AG04450 (cell line): ENCODE data around the gene DIPK1C. TPM values are rescaled to one million over a fixed set of nuclear protein-coding genes. Genes with fewer than 3 reads are reported as not detected.

Experiments
- CTCF ChIA-PET: fragments of 300-600, 350-600 bp; formaldehyde crosslinking; extraction: SDS; loops from one replicate; lab custom pipeline; 2022; ENCODE audit warnings: antibody characterized with exemption, inconsistent platforms; lab: Charles Lee
- POLR2A ChIA-PET: fragments of 350-600 bp; formaldehyde crosslinking; extraction: SDS; loops from one replicate; lab custom pipeline; 2021; ENCODE audit warnings: antibody characterized with exemption, inconsistent platforms; lab: Yijun Ruan, JAX
- DNase-seq: peaks from one replicate; pipeline ENCODE4 v3.0.0-alpha.2; 2011; ENCODE audit warnings: low read depth, low spot score
- H3K27ac ChIP-seq: one replicate; pipeline ENCODE4 v1.5.1; 2012; ENCODE audit warnings: low read depth, low read length, control low read depth
- H3K27me3 ChIP-seq: one replicate; pipeline ENCODE4 v1.6.0; 2012; ENCODE audit warnings: low read length; ENCODE audit not compliant: control insufficient read depth, insufficient read depth
- H3K4me3 ChIP-seq: 2 replicates; pipeline ENCODE4 v1.5.1; 2011; ENCODE audit warnings: mild to moderate bottlenecking, low read depth, low read length, control low read depth
- H3K9me3 ChIP-seq: 2 replicates; pipeline ENCODE4 v1.5.1; 2012; ENCODE audit warnings: low read length; ENCODE audit not compliant: control insufficient read depth, insufficient read depth
- polyA plus RNA-seq: library from polyadenylated mRNA; depleted of rRNA; stranded (reverse); fragments of >200 nt; gene quantifications from 2 replicates; pipeline ENCODE4 v1.2.3, GENCODE V29; 2011
- TF ChIP-seq, protein P1 (sequence below): IDR thresholded peaks from 2 replicates; pipeline ENCODE4 v1.5.1; 2011; ENCODE audit warnings: low read depth, low read length, control low read depth, inconsistent platforms

The DIPK1C gene
- polyA plus RNA-seq, 1 experiment, result not detected

DNA sequence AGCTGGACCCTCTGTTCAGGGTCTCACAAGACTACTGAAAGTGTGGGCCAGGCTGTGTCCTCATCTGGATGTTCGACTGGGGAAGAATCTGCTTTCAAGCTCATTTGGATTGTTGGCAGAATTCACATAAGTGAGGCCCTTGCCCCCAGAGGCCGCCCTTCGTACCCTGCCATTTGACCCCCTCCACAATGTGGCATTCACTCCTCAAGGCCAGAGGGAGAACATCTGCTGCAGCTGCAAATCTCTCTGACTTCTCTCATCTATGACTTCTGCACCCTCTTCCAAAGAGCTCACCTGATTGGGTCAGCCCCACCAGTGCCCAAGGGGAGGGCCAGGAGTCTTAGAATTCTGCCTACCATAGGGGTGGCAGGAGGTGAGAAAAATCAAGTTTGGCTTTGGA, 35.2 kb upstream of the DIPK1C start:
- Histone ChIP-seq H3K9me3 (peaks cover 4% of the 10 kb centered on the region; the same call in 1 of the 2 replicates), H3K4me3 (no peak overlapping the region), H3K27me3 (peaks cover 23% of the 10 kb centered on the region), H3K27ac (no peak overlapping the region)
- ChIA-PET POLR2A (no interaction called here), CTCF (interaction anchor here (1.6 kb wide), 1 partner anchor 16 kb away, joined by 4 read pairs; no protein-coding TSS in a partner anchor)
- TF ChIP-seq, protein P1, sequence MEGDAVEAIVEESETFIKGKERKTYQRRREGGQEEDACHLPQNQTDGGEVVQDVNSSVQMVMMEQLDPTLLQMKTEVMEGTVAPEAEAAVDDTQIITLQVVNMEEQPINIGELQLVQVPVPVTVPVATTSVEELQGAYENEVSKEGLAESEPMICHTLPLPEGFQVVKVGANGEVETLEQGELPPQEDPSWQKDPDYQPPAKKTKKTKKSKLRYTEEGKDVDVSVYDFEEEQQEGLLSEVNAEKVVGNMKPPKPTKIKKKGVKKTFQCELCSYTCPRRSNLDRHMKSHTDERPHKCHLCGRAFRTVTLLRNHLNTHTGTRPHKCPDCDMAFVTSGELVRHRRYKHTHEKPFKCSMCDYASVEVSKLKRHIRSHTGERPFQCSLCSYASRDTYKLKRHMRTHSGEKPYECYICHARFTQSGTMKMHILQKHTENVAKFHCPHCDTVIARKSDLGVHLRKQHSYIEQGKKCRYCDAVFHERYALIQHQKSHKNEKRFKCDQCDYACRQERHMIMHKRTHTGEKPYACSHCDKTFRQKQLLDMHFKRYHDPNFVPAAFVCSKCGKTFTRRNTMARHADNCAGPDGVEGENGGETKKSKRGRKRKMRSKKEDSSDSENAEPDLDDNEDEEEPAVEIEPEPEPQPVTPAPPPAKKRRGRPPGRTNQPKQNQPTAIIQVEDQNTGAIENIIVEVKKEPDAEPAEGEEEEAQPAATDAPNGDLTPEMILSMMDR, result no peak
- no peak for DNase-seq

DNA sequence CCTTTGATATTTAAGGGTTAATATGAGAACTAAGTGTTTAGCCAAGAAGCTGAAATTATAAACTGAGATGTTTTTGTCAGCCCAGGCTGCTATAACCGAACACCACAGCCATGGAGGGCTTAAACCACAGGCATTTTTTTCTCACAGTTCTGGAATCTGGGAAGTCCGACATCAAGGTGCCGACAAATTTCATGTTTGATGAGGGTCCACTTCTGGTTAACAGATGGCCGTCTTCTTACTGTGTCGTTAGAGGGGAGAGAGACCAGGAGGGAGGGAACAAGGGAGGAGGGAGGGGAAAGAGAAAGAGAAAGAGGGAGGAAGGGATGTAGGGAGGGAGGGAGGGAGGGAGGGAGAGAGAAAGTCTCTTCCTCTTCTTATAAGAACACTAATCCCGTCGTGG, 32.6 kb upstream of the DIPK1C start:
- Histone ChIP-seq H3K27ac (no peak overlapping the region), H3K27me3 (peaks cover 32% of the 10 kb centered on the region), H3K9me3 (0 out of 2 replicates have a peak, but pooled peaks cover 4% of the 10 kb centered on the region), H3K4me3 (peak overlapping the region; percentile 25)
- POLR2A ChIA-PET, result interaction anchor here (0.6 kb wide), 1 partner anchor 291 kb away, joined by 3 read pairs; no protein-coding TSS in a partner anchor
- DNase-seq, result peak; percentile 18
- CTCF ChIA-PET, result interaction anchor here (1.0 to 1.6 kb wide), 3 partner anchors 62 to 292 kb away, joined by 3 to 4 read pairs (median 4); no protein-coding TSS in a partner anchor
- TF ChIP-seq, protein P1, result no peak

DNA sequence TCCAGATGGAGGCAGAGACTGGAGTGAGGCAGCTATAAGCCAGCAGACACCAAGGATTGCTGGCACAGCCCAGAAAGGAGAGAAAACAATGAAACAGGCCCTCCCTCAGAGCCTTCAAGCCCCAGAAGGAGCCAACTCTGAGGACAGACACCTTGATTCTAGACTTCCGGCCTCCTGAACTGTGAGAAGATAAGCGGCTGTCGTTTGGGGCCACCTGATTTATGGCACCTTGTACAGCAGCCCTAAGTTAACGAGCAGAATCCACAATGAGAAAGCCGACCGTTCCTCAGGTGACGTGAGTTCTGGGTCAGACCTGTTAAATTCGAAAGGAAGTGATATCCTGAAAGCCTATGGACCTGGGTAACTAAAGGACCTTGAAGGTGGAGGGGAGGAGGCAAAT, 31.8 kb upstream of the DIPK1C start:
- POLR2A ChIA-PET, result no interaction called here

GRCh38 chr18:74488354-74488753, 31.2 kb upstream of the DIPK1C start:
- no peak overlapping the region for H3K4me3 ChIP-seq
- TF ChIP-seq, protein P1, result no peak
- CTCF ChIA-PET, result no interaction called here

More for the DNA sequence above, 31.8 kb upstream of the DIPK1C start:
- H3K4me3 ChIP-seq, result no peak overlapping the region
- TF ChIP-seq, protein P1, result no peak
- H3K9me3 ChIP-seq, result 0 out of 2 replicates have a peak, but pooled peaks cover 4% of the 10 kb centered on the region
- no peak for DNase-seq
- CTCF ChIA-PET, result no interaction called here
- H3K27me3 ChIP-seq, result peaks cover 32% of the 10 kb centered on the region
- H3K27ac ChIP-seq, result no peak overlapping the region

DNA sequence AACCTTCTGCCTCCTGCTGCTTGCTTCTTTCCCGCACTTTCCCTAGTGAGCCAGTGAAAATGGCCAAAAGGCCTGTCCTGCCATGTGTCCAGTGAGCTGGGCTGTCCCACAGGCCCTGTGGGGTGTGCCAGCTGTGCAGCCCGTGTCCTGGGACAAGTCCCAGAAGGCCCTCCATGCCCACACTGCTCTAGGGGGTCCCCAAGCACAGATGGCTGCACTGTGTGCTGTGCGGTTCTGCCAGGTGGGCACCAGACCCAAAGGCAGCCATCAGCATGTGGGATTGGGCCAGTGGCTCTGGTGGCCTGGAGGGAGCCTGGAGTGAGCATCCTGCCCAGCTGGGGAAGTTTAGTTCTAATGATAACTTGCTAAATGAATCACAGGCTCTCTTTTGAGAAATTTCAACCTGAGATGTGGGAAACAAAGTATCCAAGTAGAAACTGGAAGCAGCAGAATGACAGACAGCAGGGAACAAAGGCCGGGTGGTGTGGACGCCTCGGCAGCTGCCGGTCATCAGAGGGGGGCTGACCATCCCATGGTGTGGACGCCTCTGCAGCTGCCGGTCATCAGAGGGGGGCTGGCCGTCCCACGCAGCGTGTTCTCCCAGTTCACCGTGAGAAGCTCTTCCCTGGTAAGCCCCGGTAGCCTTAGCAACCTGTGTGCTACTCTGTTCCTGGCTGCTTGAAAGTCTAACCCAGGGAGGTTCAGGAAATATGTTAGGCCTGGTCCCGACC, 29.2 kb upstream of the DIPK1C start:
- Histone ChIP-seq H3K27ac (no peak overlapping the region), H3K4me3 (no peak overlapping the region), H3K9me3 (no peaks in the 10 kb centered on the region), H3K27me3 (peaks cover 25% of the 10 kb centered on the region)
- no peak for DNase-seq
- CTCF ChIA-PET, result no interaction called here
- POLR2A ChIA-PET, result no interaction called here
- TF ChIP-seq, protein P1, result no peak

More at GRCh38 chr18:74488354-74488753, 31.2 kb upstream of the DIPK1C start:
- DNase-seq, result no peak
- 0 out of 2 replicates have a peak, but pooled peaks cover 4% of the 10 kb centered on the region for H3K9me3 ChIP-seq
- H3K27ac ChIP-seq, result no peak overlapping the region
- peaks cover 32% of the 10 kb centered on the region for H3K27me3 ChIP-seq
- POLR2A ChIA-PET, result no interaction called here
